HG03432 (cell line): ENCODE data around the gene MKNK1.
A peak's percentile ranks its signal among the peaks of the same experiment; 100 is the strongest.
"Not testable (repeated sequence)": the region's sequence is repeated elsewhere in the genome, so short reads cannot be mapped to it uniquely, and the experiment has no call there.

Experiments used
- ATAC-seq: cut with Tn5 transposase; IDR thresholded peaks from one replicate; pipeline ENCODE4 v1.9.1; 2021; ENCODE audit warnings: mild to moderate bottlenecking, moderate library complexity; ENCODE audit not compliant: unreplicated experiment

The MKNK1 gene

DNA sequence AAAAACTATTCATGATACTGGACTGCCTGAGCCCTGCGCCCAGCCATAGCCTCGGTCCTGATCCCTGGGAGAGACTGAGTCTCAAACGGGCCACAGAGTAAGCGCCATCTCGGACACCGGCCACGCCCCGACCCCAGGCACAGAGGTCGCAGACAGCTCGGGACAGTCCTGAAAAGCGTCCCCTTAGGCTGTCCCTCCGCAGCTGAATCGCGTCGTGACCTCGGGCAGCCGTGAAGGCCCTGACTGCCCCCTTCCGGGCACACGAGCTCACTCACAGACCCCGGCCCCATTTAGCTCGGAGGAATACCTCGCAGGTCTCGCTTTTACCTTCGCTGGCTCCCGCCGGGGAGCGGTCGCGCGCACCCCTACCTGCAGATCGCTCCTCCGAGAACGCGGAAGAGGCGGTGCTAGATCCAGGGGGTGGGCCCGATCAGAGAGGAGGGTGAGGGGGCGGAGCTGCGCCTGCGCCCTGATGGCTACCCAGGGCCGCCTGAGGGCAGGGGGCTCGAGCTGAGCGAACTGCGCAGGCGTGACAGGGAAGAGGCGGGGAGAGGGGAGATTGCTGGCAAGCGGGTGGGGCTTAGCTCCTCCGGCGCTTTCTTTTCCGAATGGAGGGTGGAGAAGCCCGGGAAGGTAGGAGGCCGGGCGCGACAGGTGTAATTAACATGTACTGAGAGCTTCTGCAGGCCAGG, at the start of gene MKNK1:
Gene MKNK1 (minus strand): TSS at position 411 of the 692 bp plus-strand sequence. CDS start 20,941 bp downstream, outside the sequence.
- peak; percentile 98 for ATAC-seq

DNA sequence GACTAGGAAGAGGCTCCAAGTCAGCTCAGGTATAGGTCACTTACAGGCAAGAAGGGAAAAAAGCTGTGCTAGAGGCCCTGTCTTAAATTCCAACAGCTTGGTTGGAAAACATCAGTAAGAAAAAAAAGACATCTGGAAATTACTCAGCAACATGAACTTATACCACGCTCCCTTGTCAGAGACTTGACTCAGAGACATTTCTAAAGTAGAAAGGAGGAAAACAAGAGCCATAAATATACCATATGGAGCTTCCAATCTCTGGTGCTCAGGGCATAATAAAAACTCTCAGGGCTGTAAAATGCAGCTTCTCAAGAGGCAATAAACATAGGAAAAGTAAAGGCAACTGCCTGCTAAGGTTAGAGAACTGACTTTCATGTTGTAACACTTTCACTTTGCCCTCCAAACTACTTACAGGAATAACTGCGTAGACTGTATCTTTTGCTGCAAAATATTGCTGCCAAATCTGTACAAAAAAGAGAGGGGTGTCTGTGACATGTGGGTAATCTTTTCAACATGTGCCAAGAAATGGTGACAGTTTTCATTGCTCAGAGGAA, 49.4 kb upstream of the MKNK1 start:
- no peak for ATAC-seq

DNA sequence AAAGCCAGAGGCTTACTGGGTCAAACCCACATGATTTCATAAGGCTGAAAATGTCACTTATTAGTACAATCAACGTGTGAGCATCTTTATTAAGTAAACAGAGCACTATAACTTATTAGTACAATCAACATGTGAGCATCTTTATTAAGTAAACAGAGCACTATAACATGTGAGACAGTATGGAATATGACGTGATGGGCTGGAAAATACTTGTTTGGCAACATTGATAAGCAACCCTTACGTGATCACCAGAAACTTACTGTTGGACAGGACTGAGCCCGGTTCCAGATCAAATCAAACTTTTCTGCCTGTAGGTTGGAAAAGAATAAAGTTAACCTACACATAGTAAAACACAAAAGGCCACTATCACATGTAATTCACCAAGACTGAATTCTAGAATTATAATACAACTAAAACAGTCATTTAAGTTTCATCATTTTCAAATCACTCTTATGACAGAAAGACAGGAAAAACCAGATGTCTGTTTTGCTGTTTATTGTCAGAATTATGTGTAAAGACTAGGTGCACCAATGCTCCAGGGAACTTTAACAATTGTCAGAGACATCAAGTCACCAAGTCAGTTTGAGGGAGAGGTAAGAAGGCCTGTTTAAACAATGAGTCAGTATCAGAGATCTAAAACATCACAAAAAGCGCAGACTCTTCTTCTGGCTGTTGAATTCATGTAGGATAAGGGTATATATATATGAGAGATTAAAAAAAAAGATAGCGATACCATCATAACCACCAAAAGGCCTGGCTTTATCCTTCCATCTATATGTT, 48.4 kb upstream of the MKNK1 start:
- no peak for ATAC-seq

DNA sequence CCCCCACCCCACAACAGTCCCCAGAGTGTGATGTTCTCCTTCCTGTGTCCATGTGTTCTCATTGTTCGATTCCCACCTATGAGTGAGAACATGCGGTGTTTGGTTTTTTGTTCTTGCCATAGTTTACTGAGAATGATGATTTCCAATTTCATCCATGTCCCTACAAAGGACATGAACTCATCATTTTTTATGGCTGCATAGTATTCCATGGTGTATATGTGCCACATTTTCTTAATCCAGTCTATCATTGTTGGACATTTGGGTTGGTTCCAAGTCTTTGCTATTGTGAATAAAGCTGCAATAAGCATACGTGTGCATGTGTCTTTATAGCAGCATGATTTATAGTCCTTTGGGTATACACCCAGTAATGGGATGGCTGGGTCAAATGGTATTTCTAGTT, 47.1 kb upstream of the MKNK1 start:
- not testable (repeated sequence) for ATAC-seq

DNA sequence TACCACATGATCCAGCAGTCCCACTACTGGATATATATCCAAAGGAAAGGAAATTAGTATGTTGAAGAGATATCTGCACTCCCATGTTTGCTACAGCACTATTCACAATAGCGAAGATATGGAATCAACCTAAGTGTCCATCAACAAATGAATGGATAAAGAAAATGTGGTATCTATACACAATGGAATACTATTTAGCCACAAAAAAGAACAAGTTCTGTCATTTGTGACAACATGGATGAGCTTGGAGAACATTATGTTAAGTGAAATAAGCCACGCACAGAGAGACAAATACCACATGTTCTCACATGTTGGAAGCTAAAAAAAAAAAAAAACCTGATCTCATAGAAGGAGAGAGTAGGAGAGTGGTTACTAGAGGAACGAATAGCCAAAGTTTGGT, 46.4 kb upstream of the MKNK1 start:
- ATAC-seq, result no peak

DNA sequence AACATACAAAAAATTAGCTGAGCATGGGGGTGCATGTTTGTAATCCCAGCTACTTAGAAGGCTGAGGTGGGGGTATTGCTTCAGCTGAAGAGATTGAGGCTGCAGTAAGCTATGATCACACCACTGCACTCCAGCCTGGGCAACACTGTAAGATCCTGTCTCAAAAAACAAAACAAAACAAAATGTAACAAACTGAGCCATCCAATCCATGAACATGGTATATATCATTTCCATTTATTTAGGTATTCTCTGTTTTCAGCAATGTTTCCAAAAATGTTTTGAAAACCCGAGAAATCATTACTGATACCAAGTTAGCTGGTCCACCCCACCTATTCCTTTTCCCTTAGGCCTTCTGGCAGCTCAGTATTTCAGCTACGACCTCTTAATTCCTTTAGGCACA, 45.7 kb upstream of the MKNK1 start:
- no peak for ATAC-seq

DNA sequence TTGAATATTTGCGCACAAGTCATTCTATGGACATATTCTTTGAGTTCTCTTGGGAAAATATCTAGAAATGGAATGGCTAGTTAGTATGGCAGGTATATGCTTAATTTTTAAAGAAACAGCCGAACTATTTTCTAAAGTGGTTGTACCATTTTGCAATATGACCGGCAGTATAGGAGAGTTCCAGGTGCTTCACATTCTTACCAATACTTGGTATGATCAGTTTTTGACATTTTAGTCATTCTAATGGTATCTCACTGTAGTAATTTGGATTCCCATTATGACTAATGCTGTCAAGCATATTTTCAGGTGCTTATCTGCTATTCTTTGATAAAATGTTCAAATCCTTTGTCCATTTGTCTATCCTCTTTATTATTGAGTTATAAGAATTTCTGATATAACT, 43.5 kb upstream of the MKNK1 start:
- no peak for ATAC-seq

DNA sequence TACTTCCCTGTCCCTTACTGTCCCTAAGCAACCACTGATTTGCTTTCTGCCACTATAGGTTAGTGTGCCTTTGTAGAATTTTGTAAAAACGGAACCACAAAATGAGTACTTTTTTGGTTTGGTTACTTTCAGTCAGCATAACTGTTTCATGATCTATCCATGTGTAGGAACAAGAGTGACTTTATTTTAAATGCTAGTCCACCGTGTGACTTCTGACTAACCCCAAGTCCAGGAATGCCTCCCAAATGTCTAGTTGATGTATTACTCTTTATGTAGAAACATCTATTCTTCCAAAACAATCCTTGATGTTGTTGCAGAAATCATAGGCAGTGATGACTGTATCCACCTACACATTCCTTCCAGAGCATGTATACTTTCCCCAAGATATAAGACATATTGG, 42.8 kb upstream of the MKNK1 start:
- ATAC-seq, result no peak

DNA sequence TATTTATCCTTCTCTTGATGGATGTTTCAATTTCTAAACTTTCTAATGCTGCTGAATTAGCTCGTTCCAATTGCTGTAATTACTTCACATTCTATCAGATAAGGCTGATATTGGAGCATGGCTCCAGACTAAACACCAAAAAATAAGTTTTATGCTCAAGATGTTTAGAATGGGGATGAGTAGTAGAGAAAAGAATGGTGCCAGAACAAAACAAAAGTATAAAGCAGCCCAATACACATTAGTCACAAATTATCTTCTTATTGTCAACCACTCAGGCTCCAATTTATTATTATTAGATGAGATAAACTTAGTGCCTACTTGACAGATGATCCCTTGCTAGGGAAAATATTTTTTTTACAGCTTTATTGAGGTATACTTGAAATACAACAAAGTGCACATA, 42.3 kb upstream of the MKNK1 start:
- no peak for ATAC-seq

DNA sequence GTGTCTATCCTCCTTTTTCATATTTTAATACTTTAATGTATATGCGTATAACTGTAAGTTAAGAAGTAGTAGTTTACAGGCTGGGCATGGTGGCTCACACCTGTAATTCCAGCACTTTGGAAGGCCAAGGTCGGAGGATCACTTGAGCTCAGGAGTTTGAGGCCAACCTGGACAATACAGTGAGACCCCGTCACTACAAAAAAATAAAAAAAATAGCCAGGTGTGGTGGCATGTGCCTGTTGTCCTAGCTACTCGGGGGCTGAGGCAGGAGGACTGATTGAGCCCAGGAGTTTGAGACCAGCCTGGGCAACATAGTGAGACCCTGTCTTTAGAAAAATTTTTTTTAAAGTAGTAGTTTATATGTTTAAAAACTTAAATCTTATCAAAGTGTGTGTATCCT, 41.7 kb upstream of the MKNK1 start:
- ATAC-seq, result no peak

DNA sequence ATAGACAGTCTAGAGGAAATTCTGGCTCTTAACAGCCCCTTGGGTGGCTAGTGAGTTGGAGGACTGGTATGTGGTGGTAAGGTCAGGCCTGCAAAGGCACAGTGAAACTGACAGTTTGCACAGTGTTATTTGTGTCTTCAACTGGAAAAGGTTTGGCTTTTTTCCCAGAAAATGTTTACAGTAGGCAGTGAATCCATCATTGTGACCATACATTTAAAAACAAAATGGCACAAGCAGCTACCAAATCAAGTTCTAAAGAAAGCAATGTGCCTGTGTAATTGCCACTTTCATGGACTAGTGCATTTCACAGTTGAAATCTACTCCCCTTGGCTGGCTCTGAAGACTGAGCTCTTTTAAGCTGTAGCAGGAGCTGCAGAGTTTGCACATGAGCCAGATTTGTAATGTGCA, 39.3 kb upstream of the MKNK1 start:
- no peak for ATAC-seq

DNA sequence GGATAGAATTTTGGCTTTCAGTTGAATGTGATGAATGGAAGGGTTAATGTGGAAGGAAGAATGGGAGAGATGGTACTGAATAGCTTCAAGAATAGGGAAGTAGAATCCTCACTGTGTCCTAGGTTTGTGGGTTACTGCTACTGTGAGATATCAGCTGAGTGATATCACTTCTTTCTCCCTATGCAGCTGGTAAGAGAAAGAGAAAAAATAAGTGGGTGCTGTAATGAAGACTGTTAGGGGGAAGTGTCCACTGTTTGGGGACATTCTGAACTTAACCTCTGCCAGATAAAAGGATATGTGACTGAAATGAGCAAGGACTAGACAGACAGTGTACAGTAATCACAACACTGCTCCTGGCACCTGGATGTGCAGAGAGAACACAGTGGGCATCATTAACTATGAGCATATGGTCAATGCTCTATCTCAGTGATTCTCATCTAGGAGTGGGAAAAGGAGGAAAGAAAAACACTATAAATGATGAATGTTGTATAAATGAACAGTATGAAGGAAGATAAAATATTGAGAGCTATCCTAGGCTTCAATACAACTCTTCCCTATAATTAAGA, 38.1 kb upstream of the MKNK1 start:
- no peak for ATAC-seq

DNA sequence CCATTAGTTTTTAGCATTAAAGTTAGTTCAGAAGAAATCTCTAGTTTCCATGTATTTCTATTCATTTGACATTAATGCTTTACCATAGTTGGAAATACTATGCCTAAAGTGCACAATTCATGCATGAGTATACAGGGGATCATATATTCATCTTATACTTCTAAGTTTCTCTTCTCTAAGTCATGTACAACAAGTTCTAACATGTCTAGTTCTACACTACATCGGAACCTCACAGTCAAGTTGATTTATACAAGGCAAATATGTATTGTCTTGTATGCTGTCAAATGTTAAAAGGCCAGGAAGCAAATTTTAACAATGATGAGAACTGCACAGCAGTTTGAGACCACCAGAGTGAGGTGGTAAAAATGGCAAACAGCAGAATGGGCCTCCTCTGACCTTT, 35.5 kb upstream of the MKNK1 start:
- no peak for ATAC-seq

DNA sequence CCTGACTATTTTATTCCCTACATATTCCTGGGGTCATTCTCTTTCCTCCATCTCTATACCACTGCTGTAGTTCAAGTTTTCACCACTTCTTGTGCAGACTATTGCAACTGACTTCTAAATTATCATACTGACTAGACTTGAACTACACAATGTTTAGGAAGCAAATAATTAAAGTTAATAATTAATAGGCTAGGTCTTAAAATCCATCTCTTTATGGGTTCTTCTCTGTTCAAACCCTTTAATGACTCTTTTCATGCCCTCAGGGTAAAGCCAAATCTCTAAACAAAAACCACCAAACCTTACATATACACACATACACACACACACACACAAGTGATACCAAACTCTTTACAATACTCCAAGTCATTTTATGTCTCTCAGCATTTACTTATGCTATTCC, 34.9 kb upstream of the MKNK1 start:
- no peak for ATAC-seq

DNA sequence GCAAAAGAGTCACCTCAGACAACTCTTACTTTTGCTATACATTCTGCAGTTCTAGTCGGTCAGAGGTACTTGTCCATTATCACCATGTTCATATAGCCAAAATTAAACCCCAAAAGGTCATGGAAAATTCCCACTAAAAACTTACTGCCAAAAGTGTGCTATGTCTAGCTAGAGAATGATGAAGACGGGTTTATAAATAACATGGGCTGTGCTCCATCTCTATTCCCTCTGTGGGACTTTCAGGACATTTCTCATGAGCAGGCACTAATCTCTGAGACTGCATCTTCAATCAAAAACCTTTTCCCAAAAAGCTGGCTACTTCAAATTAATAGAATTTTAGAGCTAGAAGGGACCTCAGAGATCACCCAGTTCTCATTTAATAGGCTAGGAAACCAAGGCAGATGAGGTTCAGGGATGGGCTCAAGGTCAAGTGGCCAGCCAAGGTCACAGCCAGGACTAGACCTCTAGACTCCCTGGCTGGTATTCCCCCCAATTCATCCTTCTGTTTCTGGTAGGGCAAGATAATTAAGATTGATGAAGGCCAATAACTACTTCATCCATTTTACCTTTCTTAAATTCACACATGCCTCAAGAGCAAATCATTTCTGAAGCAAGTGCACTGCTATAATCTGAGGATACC, 33.5 kb upstream of the MKNK1 start:
- no peak for ATAC-seq

DNA sequence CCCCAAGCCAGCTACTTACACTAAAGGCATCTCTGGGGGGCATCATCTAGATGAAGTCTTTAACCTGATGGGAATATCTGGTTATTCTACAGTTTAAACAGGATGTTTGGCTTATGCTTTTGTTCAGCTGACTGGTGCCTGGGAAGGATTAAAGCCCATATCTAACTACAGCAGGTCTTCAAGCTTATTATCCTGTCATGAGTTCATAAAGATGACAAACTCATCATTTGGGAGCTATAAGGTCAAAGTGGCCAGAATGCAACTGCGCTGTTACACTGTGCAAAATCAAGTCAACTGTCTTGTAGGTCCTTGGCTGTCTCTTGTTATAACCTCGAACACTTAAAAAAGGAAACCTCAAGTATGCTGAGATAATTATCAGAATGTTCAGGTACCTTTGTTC, 31.1 kb upstream of the MKNK1 start:
- no peak for ATAC-seq

DNA sequence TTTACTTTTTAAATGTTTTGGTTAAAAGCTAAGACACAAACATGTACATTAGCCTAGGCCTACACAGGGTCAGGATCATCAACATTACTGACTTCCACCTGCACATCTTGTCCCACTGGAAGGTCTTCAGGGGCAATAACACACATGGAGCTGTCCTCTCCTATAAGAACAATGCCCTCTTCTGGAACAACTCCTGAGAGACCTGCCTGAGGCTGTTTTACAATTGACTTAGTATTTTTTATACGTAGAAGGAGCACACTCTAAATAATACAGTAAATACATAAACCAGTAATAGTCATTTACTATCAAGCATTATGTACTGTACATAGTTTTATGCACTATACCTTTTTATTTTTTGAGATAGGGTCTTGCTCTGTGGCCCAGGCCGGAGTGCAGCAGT, 26.7 kb upstream of the MKNK1 start:
- no peak for ATAC-seq

DNA sequence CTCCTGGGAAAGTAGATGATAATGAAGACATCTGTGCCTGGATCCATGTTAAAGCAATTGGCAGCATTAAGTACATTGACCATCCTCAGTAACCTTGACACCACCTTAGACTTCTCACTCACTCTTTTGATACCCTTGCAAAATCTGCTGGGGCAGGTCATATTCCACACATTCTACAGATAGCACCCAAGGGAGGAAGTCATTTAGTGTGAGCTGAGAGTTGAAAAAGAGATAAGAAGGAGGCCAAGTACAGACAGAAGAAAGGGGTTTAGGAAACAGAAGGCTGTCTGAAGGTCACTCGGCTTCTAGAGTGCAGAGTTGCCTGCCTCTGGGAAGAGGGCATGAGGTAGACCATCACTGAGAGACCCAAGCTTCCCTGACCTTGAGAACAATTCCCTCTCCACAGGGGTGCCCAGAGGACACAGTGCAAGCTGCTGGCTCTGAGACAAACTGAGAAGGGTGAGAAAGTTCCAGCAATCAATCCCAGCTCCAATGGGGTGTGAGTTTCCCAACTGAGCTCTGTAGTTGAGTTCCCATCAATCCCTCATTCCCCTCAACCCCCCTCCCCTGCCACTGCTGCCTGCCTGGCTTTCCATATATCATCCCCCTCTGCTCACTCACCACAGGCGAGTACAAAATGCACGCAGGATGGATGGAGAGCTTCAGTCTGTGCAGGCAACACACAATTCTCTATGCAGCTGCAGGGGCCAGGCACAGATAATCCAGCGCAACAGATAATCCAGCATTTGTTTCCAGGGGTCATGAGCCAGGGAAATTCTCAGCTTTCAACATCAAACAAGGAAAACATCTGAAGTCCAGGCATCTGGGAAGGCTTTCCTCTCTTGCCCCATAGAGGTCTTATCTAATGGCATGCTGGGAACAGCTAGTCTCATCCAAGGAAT, 19.9 kb upstream of the MKNK1 start:
- no peak for ATAC-seq

DNA sequence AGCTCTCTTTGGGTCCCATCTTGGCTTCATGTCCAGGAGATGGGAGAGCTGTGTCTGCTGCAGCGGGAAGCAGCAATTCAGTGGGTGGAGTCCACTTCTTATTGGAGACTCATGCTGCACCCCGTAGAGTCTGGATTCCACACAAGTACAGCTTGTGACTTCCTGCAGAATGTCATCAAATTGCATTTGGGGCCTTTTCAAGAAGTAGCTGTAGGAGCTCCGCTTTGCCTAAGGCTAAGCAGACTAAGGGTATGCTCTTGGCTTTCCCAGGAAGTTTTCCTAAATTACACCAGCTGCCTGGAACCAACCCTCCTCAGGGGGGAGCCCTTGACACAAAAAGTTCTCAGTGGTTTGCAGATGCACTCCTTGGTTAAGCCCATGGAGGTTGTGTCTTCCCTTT, 18.3 kb upstream of the MKNK1 start:
- no peak for ATAC-seq

DNA sequence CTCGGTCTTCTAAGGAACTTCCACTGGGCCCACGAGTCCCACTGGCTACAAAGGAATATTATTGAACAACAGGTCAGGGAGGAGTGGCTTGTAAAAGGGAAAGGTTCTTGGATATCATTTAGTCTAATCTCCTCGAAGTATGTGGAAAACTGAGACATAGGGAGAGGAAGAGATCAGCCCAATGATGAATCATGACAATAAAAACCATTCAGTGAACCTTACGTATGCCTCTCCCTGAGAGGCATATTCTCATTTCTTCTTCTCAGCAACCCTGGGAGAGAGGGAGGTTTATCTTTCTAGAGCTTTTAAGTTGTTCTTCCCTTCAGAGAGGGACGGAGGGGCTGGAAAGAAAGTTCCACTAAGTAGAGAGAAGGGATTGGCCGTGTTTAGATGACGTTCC, 17.9 kb upstream of the MKNK1 start:
- ATAC-seq, result no peak
